ENCODE results near the gene HMX1.

Gene HMX1

GRCh38 chr4:8882239-8882638, 10.6 kb upstream of the HMX1 start:
- peak; percentile 28 for DNase-seq (ENCODE audit: low read depth)
- TF ChIP-seq CTCF (IDR thresholded peaks at IDR 0.05; ENCODE audit: low read depth, low read length) (peak; percentile 14), MYC (IDR thresholded peaks at IDR 0.05; ENCODE audit: low read depth, low read length) (no peak), MAX (IDR thresholded peaks at IDR 0.05; ENCODE audit: low read depth, low read length) (no peak), POLR2A (IDR thresholded peaks at IDR 0.05; ENCODE audit: extremely low read depth, insufficient read length) (no peak)

GRCh38 chr4:8880851-8881250, 9.2 kb upstream of the HMX1 start:
- DNase-seq (ENCODE audit: low read depth) = no peak
- TF ChIP-seq POLR2A (IDR thresholded peaks at IDR 0.05; ENCODE audit: extremely low read depth, insufficient read length) (no peak), MAX (IDR thresholded peaks at IDR 0.05; ENCODE audit: low read depth, low read length) (no peak), CTCF (IDR thresholded peaks at IDR 0.05; ENCODE audit: low read depth, low read length) (no peak), MYC (IDR thresholded peaks at IDR 0.05; ENCODE audit: low read depth, low read length) (no peak)
- H3K4me3 ChIP-seq (ENCODE audit: low read depth, low read length) = no peak overlapping the region

More at GRCh38 chr4:8882239-8882638, 10.6 kb upstream of the HMX1 start:
- H3K4me3 ChIP-seq (ENCODE audit: low read depth, low read length) = no peak overlapping the region

DNA sequence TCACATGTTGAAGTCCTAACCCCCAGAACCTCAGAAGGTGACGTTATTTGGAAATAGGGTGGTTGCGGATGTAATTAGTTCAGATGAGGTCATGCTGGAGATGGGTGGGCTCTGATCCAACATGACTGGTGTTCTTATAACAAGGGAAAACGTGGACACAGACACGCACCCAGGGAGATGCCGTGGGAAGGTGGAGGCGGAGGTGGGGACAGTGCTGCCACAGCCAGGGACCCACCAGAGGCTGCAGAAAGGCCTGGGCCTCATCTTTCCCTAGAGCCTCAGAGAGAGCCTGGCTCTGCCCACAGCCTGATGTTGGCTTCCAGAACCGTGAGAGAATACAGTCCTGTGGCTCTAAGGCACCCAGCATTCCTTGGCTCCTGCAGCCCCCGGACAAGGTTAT, 7.9 kb upstream of the HMX1 start:
- H3K4me3 ChIP-seq (ENCODE audit: low read depth, low read length) = no peak overlapping the region
- TF ChIP-seq CTCF (IDR thresholded peaks at IDR 0.05; ENCODE audit: low read depth, low read length) = no peak
- no peak for TF ChIP-seq POLR2A (IDR thresholded peaks at IDR 0.05; ENCODE audit: extremely low read depth, insufficient read length)
- TF ChIP-seq MAX (IDR thresholded peaks at IDR 0.05; ENCODE audit: low read depth, low read length) = no peak
- TF ChIP-seq MYC (IDR thresholded peaks at IDR 0.05; ENCODE audit: low read depth, low read length) = no peak
- DNase-seq (ENCODE audit: low read depth) = no peak

DNA sequence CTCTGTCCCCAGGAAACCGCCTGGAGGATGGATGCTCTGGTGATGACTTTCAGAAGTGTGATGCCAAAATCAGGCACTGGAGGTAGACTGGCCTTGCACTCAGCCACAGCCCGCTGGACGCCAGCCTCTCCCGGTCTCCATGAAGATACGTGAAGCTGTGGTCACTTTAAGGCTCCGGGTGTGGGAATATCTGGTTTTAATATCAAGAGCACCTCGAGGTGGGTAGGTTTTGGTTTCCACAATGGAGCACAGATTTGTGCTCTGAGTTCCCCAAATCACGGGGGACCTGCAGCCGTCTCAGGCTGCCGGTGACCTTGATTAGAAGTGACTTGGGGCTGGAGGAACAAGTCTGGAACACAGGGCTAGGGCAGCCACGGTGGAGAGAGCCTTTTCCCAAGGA, 6.8 kb upstream of the HMX1 start:
- H3K4me3 ChIP-seq (ENCODE audit: low read depth, low read length) = no peak overlapping the region
- DNase-seq (ENCODE audit: low read depth) = no peak
- TF ChIP-seq MYC (IDR thresholded peaks at IDR 0.05; ENCODE audit: low read depth, low read length) (no peak), MAX (IDR thresholded peaks at IDR 0.05; ENCODE audit: low read depth, low read length) (no peak), POLR2A (IDR thresholded peaks at IDR 0.05; ENCODE audit: extremely low read depth, insufficient read length) (no peak), CTCF (IDR thresholded peaks at IDR 0.05; ENCODE audit: low read depth, low read length) (no peak)

DNA sequence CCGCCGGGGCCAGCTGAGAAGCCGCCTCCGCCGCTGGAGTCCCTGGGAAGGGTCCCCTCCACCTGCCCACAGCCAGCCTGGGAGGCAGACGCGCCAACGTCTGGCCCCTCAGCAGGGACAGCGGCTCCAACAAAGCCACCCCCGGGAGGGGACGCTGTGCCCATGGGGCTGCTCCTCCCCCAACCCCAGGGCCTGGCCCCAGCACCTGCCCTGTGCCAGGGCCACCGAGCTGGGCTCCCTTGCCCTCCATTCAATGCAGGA, 6.1 kb upstream of the HMX1 start:
- DNase-seq (ENCODE audit: low read depth) = no peak
- TF ChIP-seq POLR2A (IDR thresholded peaks at IDR 0.05; ENCODE audit: extremely low read depth, insufficient read length) (no peak), MAX (IDR thresholded peaks at IDR 0.05; ENCODE audit: low read depth, low read length) (no peak), MYC (IDR thresholded peaks at IDR 0.05; ENCODE audit: low read depth, low read length) (no peak), CTCF (IDR thresholded peaks at IDR 0.05; ENCODE audit: low read depth, low read length) (no peak)
- H3K4me3 ChIP-seq (ENCODE audit: low read depth, low read length) = no peak overlapping the region

Data from NB4 (cell line).